GM13976 (cell line): ENCODE results near the gene RBM5.

Source experiments
- DNase-seq: peaks from one replicate; pipeline ENCODE4 v3.0.0; 2012; ENCODE audit warnings: low spot score
- CTCF ChIP-seq: IDR thresholded peaks from 2 replicates; pipeline ENCODE4 v1.5.1; 2012; ENCODE audit warnings: borderline replicate concordance, mild to moderate bottlenecking; ENCODE audit not compliant: insufficient read depth; ENCODE audit errors: extremely low read depth, missing control alignments, control extremely low read depth
- in situ Hi-C: fragments of 300-500 bp; cut with MboI; formaldehyde crosslinking; loops from one replicate; pipeline ENCODE4 v1.12.0; 2022; ENCODE audit warnings: low sequenced_read_pairs, mixed read lengths, inconsistent platforms; ENCODE audit not compliant: unreplicated experiment

RBM5 gene

DNA sequence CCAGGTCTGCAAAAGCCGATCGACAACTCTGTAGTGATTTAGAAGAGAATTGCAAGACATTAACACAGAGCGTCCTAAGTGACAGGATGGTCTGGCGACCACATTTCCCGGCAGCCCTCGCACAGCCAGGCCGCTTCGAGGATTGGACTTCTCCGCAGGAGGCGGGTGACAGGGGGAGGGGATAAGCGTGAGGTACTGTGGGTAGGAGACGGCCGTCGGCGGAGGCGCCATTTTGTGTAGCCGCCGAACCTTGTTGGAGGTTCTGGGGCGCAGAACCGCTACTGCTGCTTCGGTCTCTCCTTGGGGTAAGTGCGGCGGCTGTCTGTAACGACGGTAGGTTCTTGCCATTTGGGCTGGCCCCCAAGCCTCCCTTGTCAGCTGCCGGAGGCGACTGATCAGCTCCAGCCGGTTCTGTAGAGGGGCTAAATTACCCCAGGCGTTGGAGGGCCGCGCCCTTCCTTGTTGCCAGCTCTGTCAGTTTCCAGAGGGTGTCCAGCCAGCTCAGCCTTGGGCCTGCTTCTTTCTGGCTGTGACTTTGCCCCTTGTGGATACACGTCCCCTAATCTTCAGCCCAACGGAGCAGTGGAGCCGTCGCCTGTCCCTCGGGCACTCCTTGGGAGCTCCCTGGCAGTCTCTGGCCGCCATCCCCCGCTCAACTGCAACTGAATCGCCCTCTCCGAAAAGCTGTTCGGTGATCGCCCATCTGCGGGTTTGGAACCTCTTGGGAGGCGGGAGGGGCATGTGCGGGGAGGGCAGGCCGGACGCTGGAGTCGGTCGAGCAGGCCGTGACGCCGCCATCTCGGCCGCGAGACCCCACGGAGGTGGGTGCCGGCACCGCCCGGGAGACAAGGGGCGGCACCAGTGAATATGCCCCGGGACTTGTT is at the start of gene RBM5:
TSS of gene RBM5 (plus strand) at position 195 of the 884 bp plus-strand sequence. CDS start 1,516 bp downstream, outside the sequence.
- peak; percentile 98 for DNase-seq
- in situ Hi-C loops = no loop called here
- no peak for TF ChIP-seq CTCF

GRCh38 chr3:50044976-50045375 is 43.7 kb upstream of the RBM5 start:
- no peak for DNase-seq
- no peak for TF ChIP-seq CTCF
- in situ Hi-C loops = no loop called here

DNA sequence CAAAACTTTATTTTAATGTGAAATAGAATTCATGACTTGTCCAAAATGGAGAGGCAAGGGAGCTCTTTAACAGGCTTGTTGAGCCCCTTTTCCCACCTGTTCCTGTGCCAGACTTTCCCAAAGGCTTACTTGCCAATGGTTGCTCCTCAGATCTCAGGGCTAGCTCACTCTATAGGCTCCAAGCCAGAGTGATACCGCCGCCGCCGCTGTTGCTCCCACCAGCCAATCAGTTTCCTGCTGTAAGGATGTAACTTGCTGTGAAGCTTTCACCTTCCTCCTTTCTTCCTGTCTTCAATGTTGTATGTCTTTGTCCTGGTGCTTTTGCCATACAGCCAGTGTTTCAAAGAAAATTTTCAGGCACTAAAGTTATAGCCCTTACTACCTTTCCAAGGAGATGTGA is 41.3 kb upstream of the RBM5 start:
- TF ChIP-seq CTCF = no peak
- DNase-seq = no peak
- in situ Hi-C loops = no loop called here

GRCh38 chr3:50050361-50050760 is 38.4 kb upstream of the RBM5 start:
- no peak for TF ChIP-seq CTCF
- no peak for DNase-seq
- in situ Hi-C loops = no loop called here

DNA sequence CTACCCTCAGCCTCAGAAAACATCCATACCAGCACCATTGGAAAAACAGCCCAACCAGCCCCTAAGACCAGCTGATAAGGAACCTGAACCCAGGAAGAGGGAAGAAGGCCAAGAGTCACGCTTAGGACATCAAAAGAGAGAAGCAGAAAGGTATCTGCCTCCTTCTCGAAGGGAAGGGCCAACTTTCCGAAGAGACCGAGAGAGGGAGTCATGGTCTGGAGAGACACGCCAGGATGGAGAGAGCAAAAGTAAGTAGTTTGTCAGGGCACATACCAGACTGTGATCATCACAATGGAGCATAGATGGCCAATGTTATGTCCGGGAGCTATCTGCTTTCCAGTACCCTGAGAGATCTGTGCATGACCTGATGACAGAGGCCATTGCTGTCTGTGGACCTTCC is 31.0 kb upstream of the RBM5 start:
- TF ChIP-seq CTCF = no peak
- no peak for DNase-seq
- in situ Hi-C loops = no loop called here

GRCh38 chr3:50068134-50068533 is 20.6 kb upstream of the RBM5 start:
- no peak for DNase-seq
- in situ Hi-C loops = no loop called here
- TF ChIP-seq CTCF = no peak

DNA sequence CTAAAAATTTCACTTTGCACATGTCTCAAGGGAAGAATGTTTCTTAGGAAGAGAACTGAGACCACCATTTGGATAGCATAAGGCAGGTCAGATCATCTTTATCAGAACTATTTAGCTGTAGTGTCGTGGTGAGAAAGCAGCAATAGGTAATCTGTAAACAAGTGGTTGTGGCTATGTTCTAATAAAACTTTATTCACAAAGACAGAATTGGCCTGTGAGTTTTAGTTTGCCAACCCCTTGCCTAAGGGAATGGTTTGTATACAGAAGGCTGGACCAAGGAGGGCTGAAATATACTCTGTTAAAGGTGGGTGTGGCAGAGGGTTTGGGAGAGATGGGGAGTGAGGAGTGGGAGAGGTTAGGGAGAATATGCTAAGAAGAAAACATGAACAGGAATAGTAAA is 10.6 kb upstream of the RBM5 start:
- DNase-seq = no peak
- in situ Hi-C loops = no loop called here
- TF ChIP-seq CTCF = no peak
